Measurements from ENCODE around the gene SLC6A14. TPM values are rescaled to one million over a fixed set of nuclear protein-coding genes. Genes with fewer than 3 reads are reported as not detected.

SLC6A14 gene
- total RNA-seq, result not detected

GRCh38 chrX:116436358-116436816 is at the start of gene SLC6A14:
TSS of gene SLC6A14 (plus strand) at chrX:116436606. CDS start at chrX:116436710, 104 bp downstream.
- Mint-ChIP-seq H3K36me3 (ENCODE audit: low read depth) (no peaks in the 10 kb centered on the region), H3K27ac (no peak within 1 kb of the TSS), H3K4me3 (no peak within 1 kb of the TSS), H3K4me1 (no peaks in the 10 kb centered on the region), H3K27me3 (no peaks in the 10 kb centered on the region), H3K9me3 (peaks cover 3% of the 10 kb centered on the region)
- ATAC-seq (replicated peaks), result no peak

DNA sequence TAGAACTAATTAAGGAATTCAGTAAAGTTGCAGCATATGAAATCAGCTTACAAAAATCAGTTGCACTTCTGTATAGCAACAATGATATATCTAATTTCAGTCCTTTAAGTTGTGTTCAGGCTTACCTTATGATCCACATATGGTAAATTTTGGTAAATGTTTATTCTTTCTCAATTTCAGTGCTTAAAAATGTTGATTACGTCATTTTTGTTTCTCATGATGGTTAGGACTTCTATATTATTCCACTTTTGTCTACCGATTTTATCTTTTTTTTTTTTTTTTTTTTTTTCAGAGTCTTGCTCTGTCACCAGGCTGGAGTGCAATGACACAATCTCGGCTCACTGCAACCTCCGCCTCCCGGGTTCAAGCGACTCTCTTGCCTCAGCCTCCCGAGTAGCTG is 40.7 kb upstream of the SLC6A14 start:
- H3K9me3 Mint-ChIP-seq, result no peaks in the 10 kb centered on the region
- H3K36me3 Mint-ChIP-seq (ENCODE audit: low read depth), result no peaks in the 10 kb centered on the region
- H3K27me3 Mint-ChIP-seq, result no peaks in the 10 kb centered on the region
- ATAC-seq (replicated peaks), result no peak
- no peaks in the 10 kb centered on the region for H3K4me1 Mint-ChIP-seq
- no peak overlapping the region for H3K4me3 Mint-ChIP-seq
- H3K27ac Mint-ChIP-seq, result no peak overlapping the region

DNA sequence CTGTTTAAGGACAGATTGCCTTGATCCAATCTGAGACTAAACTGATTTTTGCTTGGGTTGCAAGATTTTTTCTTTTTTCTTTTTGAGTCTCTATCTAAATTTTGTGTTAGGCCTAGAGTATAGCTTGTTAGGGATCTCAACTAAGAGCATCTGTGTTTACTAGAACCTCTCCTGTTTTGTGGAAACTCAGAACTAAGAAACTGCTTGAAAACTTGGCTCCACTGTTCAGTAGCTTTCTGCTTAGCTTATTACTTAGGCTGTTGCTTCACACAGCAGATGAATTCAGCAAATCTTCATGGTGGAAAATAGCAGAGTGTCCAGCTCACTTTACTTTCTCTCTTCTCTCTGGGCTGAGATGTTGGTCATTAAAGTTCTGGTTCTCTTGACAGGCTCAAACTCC is 36.7 kb upstream of the SLC6A14 start:
- Mint-ChIP-seq H3K9me3 (peaks cover 3% of the 10 kb centered on the region), H3K27me3 (no peaks in the 10 kb centered on the region), H3K27ac (no peak overlapping the region), H3K36me3 (ENCODE audit: low read depth) (no peaks in the 10 kb centered on the region), H3K4me3 (no peak overlapping the region), H3K4me1 (no peaks in the 10 kb centered on the region)
- no peak for ATAC-seq (replicated peaks)

DNA sequence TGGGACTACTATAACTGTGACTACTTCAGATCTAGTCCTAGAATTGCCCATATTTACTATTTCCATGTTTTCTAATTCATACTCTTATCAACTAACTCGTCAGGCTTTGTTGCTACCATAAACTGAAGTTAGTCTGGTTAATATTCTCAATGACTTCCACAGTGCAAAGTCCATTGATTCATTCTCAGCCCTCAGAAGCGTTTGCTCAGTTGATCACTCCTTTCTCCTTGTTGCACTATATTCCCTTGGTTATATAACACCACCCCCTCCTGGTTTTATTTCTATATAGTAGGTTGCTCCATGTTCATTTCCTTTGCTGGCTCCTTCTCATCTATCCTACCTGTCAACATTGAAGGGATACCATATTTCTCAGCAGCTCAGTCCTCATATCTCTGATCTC is 27.2 kb upstream of the SLC6A14 start:
- H3K36me3 Mint-ChIP-seq (ENCODE audit: low read depth), result no peaks in the 10 kb centered on the region
- no peak for ATAC-seq (replicated peaks)
- H3K9me3 Mint-ChIP-seq, result peaks cover 8% of the 10 kb centered on the region
- no peaks in the 10 kb centered on the region for H3K27me3 Mint-ChIP-seq
- H3K4me3 Mint-ChIP-seq, result no peak overlapping the region
- H3K4me1 Mint-ChIP-seq, result no peaks in the 10 kb centered on the region
- no peak overlapping the region for H3K27ac Mint-ChIP-seq

DNA sequence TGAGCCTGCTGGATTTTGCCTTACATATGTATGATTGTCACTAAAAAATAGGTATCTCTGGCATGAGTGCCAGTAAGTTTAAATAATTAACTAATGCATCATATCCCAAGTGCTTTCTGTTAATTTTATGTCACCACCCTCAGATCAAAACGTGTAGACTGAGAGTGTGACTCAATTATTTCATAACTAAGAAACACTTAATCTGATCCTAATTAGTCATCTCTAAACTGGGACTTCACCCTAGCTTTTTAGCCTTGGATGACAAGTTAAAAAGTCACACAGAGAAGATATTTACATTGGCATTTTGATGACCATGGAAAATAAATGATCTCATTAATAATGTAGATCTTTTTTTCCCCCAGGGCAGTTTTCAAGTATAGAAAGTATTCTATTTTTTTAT is 23.1 kb upstream of the SLC6A14 start:
- Mint-ChIP-seq H3K36me3 (ENCODE audit: low read depth) (no peaks in the 10 kb centered on the region), H3K9me3 (peaks cover 4% of the 10 kb centered on the region), H3K27me3 (no peaks in the 10 kb centered on the region), H3K4me3 (no peak overlapping the region), H3K4me1 (no peaks in the 10 kb centered on the region), H3K27ac (no peak overlapping the region)
- no peak for ATAC-seq (replicated peaks)

DNA sequence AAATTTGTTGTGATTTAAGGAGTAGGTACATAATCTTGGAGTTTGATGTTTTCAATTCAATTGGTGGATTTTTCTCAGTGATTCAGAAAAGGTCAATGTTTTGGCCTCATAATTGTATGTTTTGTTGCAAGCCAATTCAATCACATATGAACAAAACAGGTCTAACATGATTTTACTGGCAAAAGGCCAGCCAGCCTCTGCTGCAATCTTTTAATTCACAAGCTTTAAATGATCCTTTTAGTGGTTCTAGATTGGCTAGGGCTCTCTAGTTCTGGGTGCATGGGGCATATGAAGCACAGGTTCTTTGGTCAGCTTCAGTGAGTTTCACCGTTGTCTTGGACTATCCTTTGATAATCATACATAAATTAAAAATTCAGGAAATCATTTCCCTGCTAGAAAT is 19.2 kb upstream of the SLC6A14 start:
- no peaks in the 10 kb centered on the region for H3K27me3 Mint-ChIP-seq
- H3K4me3 Mint-ChIP-seq, result no peak overlapping the region
- no peak overlapping the region for H3K27ac Mint-ChIP-seq
- no peaks in the 10 kb centered on the region for H3K4me1 Mint-ChIP-seq
- ATAC-seq (replicated peaks), result no peak
- no peaks in the 10 kb centered on the region for H3K36me3 Mint-ChIP-seq (ENCODE audit: low read depth)
- no peaks in the 10 kb centered on the region for H3K9me3 Mint-ChIP-seq

GRCh38 chrX:116417968-116418367 is 18.4 kb upstream of the SLC6A14 start:
- Mint-ChIP-seq H3K27ac (no peak overlapping the region), H3K9me3 (no peaks in the 10 kb centered on the region), H3K4me3 (no peak overlapping the region), H3K27me3 (no peaks in the 10 kb centered on the region), H3K36me3 (ENCODE audit: low read depth) (no peaks in the 10 kb centered on the region), H3K4me1 (no peaks in the 10 kb centered on the region)
- ATAC-seq (replicated peaks), result no peak

GRCh38 chrX:116427978-116428377 is 8.4 kb upstream of the SLC6A14 start:
- H3K4me3 Mint-ChIP-seq, result no peak overlapping the region
- no peaks in the 10 kb centered on the region for H3K27me3 Mint-ChIP-seq
- H3K36me3 Mint-ChIP-seq (ENCODE audit: low read depth), result no peaks in the 10 kb centered on the region
- ATAC-seq (replicated peaks), result no peak
- no peak overlapping the region for H3K27ac Mint-ChIP-seq
- H3K4me1 Mint-ChIP-seq, result no peaks in the 10 kb centered on the region
- H3K9me3 Mint-ChIP-seq, result no peaks in the 10 kb centered on the region

- no peaks in the 10 kb centered on the region for H3K36me3 Mint-ChIP-seq (ENCODE audit: low read depth)
- H3K27ac Mint-ChIP-seq, result no peak overlapping the region
- H3K4me1 Mint-ChIP-seq, result no peaks in the 10 kb centered on the region
- H3K27me3 Mint-ChIP-seq, result no peaks in the 10 kb centered on the region
- peaks cover 3% of the 10 kb centered on the region for H3K9me3 Mint-ChIP-seq
- H3K4me3 Mint-ChIP-seq, result no peak overlapping the region
- no peak for ATAC-seq (replicated peaks)
Measured at GRCh38 chrX:116435597-116435996, 809 bp upstream of the SLC6A14 start.

DNA sequence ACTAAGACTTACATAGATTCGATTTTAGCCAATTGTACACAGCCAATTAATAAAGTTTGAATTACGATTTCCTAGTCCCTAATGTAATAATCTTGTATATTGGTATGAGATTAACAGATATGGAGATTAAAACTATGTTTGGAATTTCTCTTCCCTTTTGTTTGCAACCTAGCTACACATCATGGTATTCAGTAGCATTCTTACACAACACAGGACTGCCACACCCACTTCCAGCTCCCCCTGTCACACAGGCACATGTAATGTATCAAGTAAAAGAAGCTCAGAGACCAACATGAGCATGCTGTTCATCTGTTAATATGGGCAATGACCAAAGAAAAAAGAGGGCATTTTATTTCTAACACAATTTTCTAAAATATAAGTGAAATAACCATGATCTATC is 12.8 kb downstream of the SLC6A14 start:
- Mint-ChIP-seq H3K9me3 (no peaks in the 10 kb centered on the region), H3K27me3 (no peaks in the 10 kb centered on the region), H3K4me3 (no peak overlapping the region), H3K36me3 (ENCODE audit: low read depth) (no peaks in the 10 kb centered on the region), H3K27ac (no peak overlapping the region), H3K4me1 (no peaks in the 10 kb centered on the region)
- no peak for ATAC-seq (replicated peaks)

- Mint-ChIP-seq H3K9me3 (no peaks in the 10 kb centered on the region), H3K4me3 (no peak within 1 kb of the TSS), H3K27ac (no peak within 1 kb of the TSS), H3K36me3 (ENCODE audit: low read depth) (no peaks in the 10 kb centered on the region), H3K27me3 (no peaks in the 10 kb centered on the region), H3K4me1 (no peaks in the 10 kb centered on the region)
- ATAC-seq (replicated peaks), result no peak
Measured at GRCh38 chrX:116462822-116463221, 26.4 kb downstream of the SLC6A14 start, which contains the start of gene CT83. TSS of gene CT83 (minus strand) at chrX:116462976. CDS start at chrX:116462856, 120 bp downstream.

DNA sequence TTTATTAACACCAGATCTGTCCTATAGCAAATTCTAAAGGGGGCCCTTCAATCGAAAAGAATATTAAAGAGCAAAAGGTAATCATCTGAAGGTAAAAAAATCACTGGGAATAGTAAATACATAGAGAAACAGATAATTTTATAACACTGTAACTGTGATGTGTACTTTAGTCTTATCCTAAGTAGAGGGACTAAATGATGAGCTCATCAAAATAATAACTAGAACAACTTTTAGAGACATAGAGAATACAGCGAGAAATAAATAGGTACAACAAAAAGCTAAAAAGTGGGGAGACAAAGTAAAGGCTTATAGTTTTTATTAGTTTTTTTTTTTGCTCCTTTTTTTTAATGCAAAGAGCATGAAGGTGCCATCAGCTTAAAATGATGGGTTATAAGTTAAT is 43.7 kb downstream of the SLC6A14 start:
- Mint-ChIP-seq H3K4me1 (no peaks in the 10 kb centered on the region), H3K27ac (no peak overlapping the region), H3K4me3 (no peak overlapping the region), H3K36me3 (ENCODE audit: low read depth) (no peaks in the 10 kb centered on the region), H3K9me3 (peaks cover 6% of the 10 kb centered on the region), H3K27me3 (no peaks in the 10 kb centered on the region)
- no peak for ATAC-seq (replicated peaks)

DNA sequence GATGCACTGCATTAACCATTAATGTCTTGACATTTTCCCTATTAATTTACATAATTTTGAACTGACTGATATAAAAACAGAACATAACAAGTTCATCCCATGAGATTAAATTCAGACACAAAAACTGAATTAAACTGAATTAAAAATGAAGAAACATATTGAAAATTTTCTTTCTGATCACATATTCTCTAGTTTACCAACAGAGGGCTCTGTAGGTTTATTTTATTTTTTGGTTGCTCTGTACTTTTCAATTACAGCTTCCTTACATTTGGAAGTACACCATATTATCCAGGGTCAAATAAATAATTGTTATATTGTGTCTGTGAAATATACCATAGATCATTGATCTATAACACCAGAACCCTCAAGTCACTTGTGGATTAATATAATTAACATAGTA is 53.7 kb downstream of the SLC6A14 start:
- no peak for ATAC-seq (replicated peaks)
- no peak overlapping the region for H3K4me3 Mint-ChIP-seq
- no peaks in the 10 kb centered on the region for H3K9me3 Mint-ChIP-seq
- H3K27ac Mint-ChIP-seq, result no peak overlapping the region
- H3K4me1 Mint-ChIP-seq, result no peaks in the 10 kb centered on the region
- H3K36me3 Mint-ChIP-seq (ENCODE audit: low read depth), result no peaks in the 10 kb centered on the region
- H3K27me3 Mint-ChIP-seq, result no peaks in the 10 kb centered on the region

DNA sequence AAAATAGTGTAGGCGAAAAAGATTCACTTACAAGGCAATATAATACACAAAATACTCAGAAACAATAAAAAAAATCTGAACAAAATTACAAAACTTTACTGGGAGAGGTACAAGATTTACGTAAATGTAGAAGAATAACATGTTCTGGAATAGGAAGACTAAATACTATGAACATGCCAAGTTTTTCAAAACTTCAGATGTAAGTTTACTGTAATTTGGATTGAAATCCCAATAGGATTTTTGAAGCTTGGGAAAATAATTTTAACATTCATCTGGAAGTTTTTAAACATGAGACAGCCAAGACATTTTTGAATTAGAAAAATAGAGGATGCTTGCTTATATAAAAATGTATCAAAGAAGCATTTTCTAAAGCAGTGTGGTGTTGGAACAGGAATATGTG is 56.9 kb downstream of the SLC6A14 start:
- H3K4me1 Mint-ChIP-seq, result no peaks in the 10 kb centered on the region
- no peaks in the 10 kb centered on the region for H3K36me3 Mint-ChIP-seq (ENCODE audit: low read depth)
- H3K27ac Mint-ChIP-seq, result no peak overlapping the region
- no peaks in the 10 kb centered on the region for H3K27me3 Mint-ChIP-seq
- H3K9me3 Mint-ChIP-seq, result no peaks in the 10 kb centered on the region
- no peak for ATAC-seq (replicated peaks)
- no peak overlapping the region for H3K4me3 Mint-ChIP-seq

DNA sequence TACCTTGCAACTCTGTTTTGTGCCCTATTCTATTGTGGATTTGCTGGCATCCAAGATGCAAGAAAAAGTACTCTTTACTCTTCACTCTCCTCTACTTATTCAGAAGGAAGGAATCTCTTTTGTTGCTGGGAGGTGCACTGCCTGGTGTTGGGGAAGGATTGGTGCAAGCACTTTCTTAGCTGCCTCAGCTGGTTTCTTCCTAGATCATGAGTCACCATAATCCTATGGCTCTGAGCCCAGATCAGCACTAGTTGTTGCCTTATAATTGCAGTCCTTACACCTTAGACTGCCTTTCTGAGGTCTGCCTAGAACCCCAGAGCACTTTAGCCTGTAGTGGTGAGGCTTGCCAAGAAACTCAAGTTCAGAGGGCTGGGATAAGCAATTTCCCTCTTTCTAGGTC is 63.4 kb downstream of the SLC6A14 start:
- Mint-ChIP-seq H3K9me3 (no peaks in the 10 kb centered on the region), H3K36me3 (ENCODE audit: low read depth) (no peaks in the 10 kb centered on the region), H3K4me3 (no peak overlapping the region), H3K27me3 (no peaks in the 10 kb centered on the region), H3K4me1 (no peaks in the 10 kb centered on the region), H3K27ac (no peak overlapping the region)
- no peak for ATAC-seq (replicated peaks)

All from activated T-helper 17 cell treated with anti-CD3 and anti-CD28 coated beads, Interleukin-2, amount 50 U/mL, for 72 hours (primary cell).